ENCODE data around the gene DDX23.
"Not testable (repeated sequence)": the region's sequence is repeated elsewhere in the genome, so short reads cannot be mapped to it uniquely, and the experiment has no call there.

- TF ChIP-seq CTCF (conservative IDR thresholded peaks at IDR 0.05; ENCODE audit: low read depth, low read length); RAD21 (IDR thresholded peaks at IDR 0.05; ENCODE audit: low read length): not testable (repeated sequence)
These were observed 3.0 kb upstream of the DDX23 start for GRCh38 chr12:48854932-48855331.
